Common myeloid progenitor, CD34-positive (primary cell): Measurements from ENCODE around the gene RNF10.

ENCODE experiments used
- CTCF ChIA-PET: fragments of 350-600 bp; sonication (Branson Sonifier 250); formaldehyde crosslinking; loops from one replicate; lab custom pipeline; 2021; ENCODE audit warnings: antibody characterized with exemption; lab: Charles Lee
- POLR2A ChIA-PET: fragments of 350-600 bp; sonication (Branson Sonifier 250); formaldehyde crosslinking; loops from one replicate; lab custom pipeline; 2021; ENCODE audit warnings: antibody characterized with exemption; lab: Charles Lee
- DNase-seq, 3 donors: peaks; one replicate each; pipeline versions ENCODE4 v3.0.0 to v3.0.0-alpha.2; 2013
- H3K27ac ChIP-seq, 2 experiments: 1 replicate in 1 of 2; 2 replicates in 1 of 2; pipeline ENCODE4 v1.7.0; 2013; ENCODE audit warnings: inconsistent platforms in 2 of 2, low read length in 2 of 2, mild to moderate bottlenecking in 2 of 2, low read depth in 1 of 2, moderate library complexity in 1 of 2; ENCODE audit not compliant: severe bottlenecking in 2 of 2, insufficient read depth in 1 of 2, poor library complexity in 1 of 2
- H3K27me3 ChIP-seq, 5 experiments: replicated peaks in 2 of 5; 1 replicate in 3 of 5; 2 replicates in 2 of 5; pipeline versions ENCODE4 v1.6.1 to v1.7.0; 2013; ENCODE audit warnings: low read length in 4 of 5, mild to moderate bottlenecking in 2 of 5, moderate library complexity in 2 of 5, inconsistent platforms in 1 of 5; ENCODE audit not compliant: insufficient read depth in 5 of 5, control insufficient read depth in 4 of 5
- H3K36me3 ChIP-seq, 4 experiments: 1 replicate in 2 of 4; 2 replicates in 2 of 4; pipeline versions ENCODE4 v1.6.1 to v1.7.0; 2013; ENCODE audit warnings: low read length in 3 of 4, control low read depth in 1 of 4, mild to moderate bottlenecking in 1 of 4; ENCODE audit not compliant: control insufficient read depth in 4 of 4, insufficient read depth in 4 of 4
- H3K4me1 ChIP-seq, 4 experiments: 1 replicate in 3 of 4; 2 replicates in 1 of 4; pipeline versions ENCODE4 v1.6.1 to v1.7.1; 2013; ENCODE audit warnings: low read length in 3 of 4, mild to moderate bottlenecking in 3 of 4, control low read depth in 1 of 4, inconsistent platforms in 1 of 4, moderate library complexity in 1 of 4; ENCODE audit not compliant: control insufficient read depth in 4 of 4, insufficient read depth in 4 of 4; ENCODE audit errors: control extremely low read depth in 1 of 4
- H3K4me3 ChIP-seq, 7 experiments: 1 replicate in 4 of 7; 2 replicates in 3 of 7; pipeline versions ENCODE4 v1.5.1 to v1.7.0; 2013; ENCODE audit warnings: mild to moderate bottlenecking in 7 of 7, low read length in 6 of 7, moderate library complexity in 6 of 7, inconsistent platforms in 2 of 7, low read depth in 2 of 7, control low read depth in 1 of 7; ENCODE audit not compliant: insufficient read depth in 4 of 7, control insufficient read depth in 1 of 7; ENCODE audit errors: extremely low read depth in 1 of 7
- H3K9me3 ChIP-seq, 5 experiments: 1 replicate in 4 of 5; 2 replicates in 1 of 5; pipeline versions ENCODE4 v1.6.1 to v1.7.1; 2013; ENCODE audit warnings: low read length in 4 of 5, mild to moderate bottlenecking in 2 of 5, inconsistent platforms in 1 of 5, low read depth in 1 of 5, moderate library complexity in 1 of 5; ENCODE audit not compliant: control insufficient read depth in 4 of 5, insufficient read depth in 2 of 5; ENCODE audit errors: control extremely low read depth in 1 of 5
- WGBS: methylation state at CpG from one replicate; pipeline ENCODE4 v1.1.5; 2013; ENCODE audit not compliant: insufficient coverage; 5-methylcytosine and 5-hydroxymethylcytosine counted together

RNF10 gene

GRCh38 chr12:120625557-120626419, 91.6 kb downstream of the RNF10 start:
- Histone ChIP-seq H3K9me3 (no peaks in the 10 kb centered on the region), H3K4me1 (no peaks in the 10 kb centered on the region), H3K27ac (no peak overlapping the region), H3K36me3 (no peaks in the 10 kb centered on the region), H3K4me3 (no peak overlapping the region), H3K27me3 (peaks cover 0 to 4% (median 0%) of the 10 kb centered on the region in 5 experiments)
- DNase-seq: peak in 2 of 3 donors; percentile 47 to 54
- ChIA-PET CTCF (interaction anchor here (1.2 to 2.0 kb wide), 5 partner anchors 21 to 346 kb away, joined by 3 to 8 read pairs (median 4); no protein-coding TSS in a partner anchor), POLR2A (no interaction called here)
- 81% methylated on average over 20 of the region's 26 CpGs for WGBS
